ENCODE data around the gene CCDC33.

Gene CCDC33
- long read RNA-seq: 0 reads

DNA sequence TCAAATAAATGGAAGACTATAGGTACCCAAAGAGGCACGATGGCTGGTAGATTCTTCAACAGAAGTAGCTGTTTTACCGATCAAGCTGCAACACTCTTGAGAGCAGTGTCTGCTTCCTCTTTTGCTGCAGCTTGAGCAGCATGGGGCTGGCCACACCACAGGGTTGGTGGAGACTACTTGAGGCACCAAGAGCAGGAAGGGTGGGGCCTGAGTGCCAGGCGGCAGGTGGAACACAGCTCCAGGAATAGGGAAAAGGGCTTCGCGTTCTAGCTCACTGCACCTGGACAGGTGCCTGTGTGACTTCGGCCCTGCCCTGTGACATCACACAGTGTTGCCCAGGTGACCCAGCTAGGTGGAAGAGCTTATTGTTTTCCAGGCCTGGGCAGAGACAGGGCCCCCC, at the start of gene CCDC33:
Gene CCDC33 (plus strand): TSS at position 365 of the 400 bp plus-strand sequence. CDS start 394 bp downstream, outside the sequence.
- TF ChIP-seq SPI1 (IDR thresholded peaks at IDR 0.05; ENCODE audit: borderline replicate concordance, low read depth) (0 out of 2 replicates have a peak, but pooled peaks have one; percentile 4), POLR2AphosphoS5 (IDR thresholded peaks at IDR 0.05; ENCODE audit: low read depth) (no peak), GABPA (IDR thresholded peaks at IDR 0.05; ENCODE audit: low read depth) (no peak)
- TF ChIP-seq, protein P1, sequence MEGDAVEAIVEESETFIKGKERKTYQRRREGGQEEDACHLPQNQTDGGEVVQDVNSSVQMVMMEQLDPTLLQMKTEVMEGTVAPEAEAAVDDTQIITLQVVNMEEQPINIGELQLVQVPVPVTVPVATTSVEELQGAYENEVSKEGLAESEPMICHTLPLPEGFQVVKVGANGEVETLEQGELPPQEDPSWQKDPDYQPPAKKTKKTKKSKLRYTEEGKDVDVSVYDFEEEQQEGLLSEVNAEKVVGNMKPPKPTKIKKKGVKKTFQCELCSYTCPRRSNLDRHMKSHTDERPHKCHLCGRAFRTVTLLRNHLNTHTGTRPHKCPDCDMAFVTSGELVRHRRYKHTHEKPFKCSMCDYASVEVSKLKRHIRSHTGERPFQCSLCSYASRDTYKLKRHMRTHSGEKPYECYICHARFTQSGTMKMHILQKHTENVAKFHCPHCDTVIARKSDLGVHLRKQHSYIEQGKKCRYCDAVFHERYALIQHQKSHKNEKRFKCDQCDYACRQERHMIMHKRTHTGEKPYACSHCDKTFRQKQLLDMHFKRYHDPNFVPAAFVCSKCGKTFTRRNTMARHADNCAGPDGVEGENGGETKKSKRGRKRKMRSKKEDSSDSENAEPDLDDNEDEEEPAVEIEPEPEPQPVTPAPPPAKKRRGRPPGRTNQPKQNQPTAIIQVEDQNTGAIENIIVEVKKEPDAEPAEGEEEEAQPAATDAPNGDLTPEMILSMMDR (IDR thresholded peaks at IDR 0.05; ENCODE audit: insufficient read depth, low read length): no peak
- TF ChIP-seq, protein P2, sequence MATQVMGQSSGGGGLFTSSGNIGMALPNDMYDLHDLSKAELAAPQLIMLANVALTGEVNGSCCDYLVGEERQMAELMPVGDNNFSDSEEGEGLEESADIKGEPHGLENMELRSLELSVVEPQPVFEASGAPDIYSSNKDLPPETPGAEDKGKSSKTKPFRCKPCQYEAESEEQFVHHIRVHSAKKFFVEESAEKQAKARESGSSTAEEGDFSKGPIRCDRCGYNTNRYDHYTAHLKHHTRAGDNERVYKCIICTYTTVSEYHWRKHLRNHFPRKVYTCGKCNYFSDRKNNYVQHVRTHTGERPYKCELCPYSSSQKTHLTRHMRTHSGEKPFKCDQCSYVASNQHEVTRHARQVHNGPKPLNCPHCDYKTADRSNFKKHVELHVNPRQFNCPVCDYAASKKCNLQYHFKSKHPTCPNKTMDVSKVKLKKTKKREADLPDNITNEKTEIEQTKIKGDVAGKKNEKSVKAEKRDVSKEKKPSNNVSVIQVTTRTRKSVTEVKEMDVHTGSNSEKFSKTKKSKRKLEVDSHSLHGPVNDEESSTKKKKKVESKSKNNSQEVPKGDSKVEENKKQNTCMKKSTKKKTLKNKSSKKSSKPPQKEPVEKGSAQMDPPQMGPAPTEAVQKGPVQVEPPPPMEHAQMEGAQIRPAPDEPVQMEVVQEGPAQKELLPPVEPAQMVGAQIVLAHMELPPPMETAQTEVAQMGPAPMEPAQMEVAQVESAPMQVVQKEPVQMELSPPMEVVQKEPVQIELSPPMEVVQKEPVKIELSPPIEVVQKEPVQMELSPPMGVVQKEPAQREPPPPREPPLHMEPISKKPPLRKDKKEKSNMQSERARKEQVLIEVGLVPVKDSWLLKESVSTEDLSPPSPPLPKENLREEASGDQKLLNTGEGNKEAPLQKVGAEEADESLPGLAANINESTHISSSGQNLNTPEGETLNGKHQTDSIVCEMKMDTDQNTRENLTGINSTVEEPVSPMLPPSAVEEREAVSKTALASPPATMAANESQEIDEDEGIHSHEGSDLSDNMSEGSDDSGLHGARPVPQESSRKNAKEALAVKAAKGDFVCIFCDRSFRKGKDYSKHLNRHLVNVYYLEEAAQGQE (IDR thresholded peaks at IDR 0.05; ENCODE audit: insufficient replicate concordance, low read depth): no peak

GRCh38 chr15:74188216-74188615, 47.9 kb upstream of the CCDC33 start:
- Histone ChIP-seq H3K27ac (replicated peaks) (no peak overlapping the region), H3K27me3 (ENCODE audit: insufficient read depth, poor library complexity, severe bottlenecking) (peaks cover 2% of the 10 kb centered on the region), H3K4me3 (replicated peaks; ENCODE audit: insufficient read depth, low read length) (no peak overlapping the region)
- TF ChIP-seq POLR2AphosphoS5 (IDR thresholded peaks at IDR 0.05; ENCODE audit: low read depth) (no peak), GABPA (IDR thresholded peaks at IDR 0.05; ENCODE audit: low read depth) (no peak), SPI1 (IDR thresholded peaks at IDR 0.05; ENCODE audit: borderline replicate concordance, low read depth) (no peak)
- TF ChIP-seq, protein P1 (IDR thresholded peaks at IDR 0.05; ENCODE audit: insufficient read depth, low read length): no peak
- TF ChIP-seq, protein P2 (IDR thresholded peaks at IDR 0.05; ENCODE audit: insufficient replicate concordance, low read depth): no peak
- DNase-seq (ENCODE audit: low read depth in 1 of 2, low spot score in 1 of 2): no peak

More for the DNA sequence above, at the start of gene CCDC33:
- Histone ChIP-seq H3K27me3 (ENCODE audit: insufficient read depth, poor library complexity, severe bottlenecking) (no peaks in the 10 kb centered on the region), H3K27ac (replicated peaks) (no peak within 1 kb of the TSS), H3K4me3 (replicated peaks; ENCODE audit: insufficient read depth, low read length) (no peak within 1 kb of the TSS)
- peak; percentile 3 to 70 for DNase-seq (ENCODE audit: low read depth in 1 of 2, low spot score in 1 of 2)

GRCh38 chr15:74191798-74192197, 44.3 kb upstream of the CCDC33 start:
- no peak for TF ChIP-seq GABPA (IDR thresholded peaks at IDR 0.05; ENCODE audit: low read depth)
- no peak for TF ChIP-seq POLR2AphosphoS5 (IDR thresholded peaks at IDR 0.05; ENCODE audit: low read depth)
- TF ChIP-seq, protein P2 (IDR thresholded peaks at IDR 0.05; ENCODE audit: insufficient replicate concordance, low read depth): no peak
- TF ChIP-seq, protein P1 (IDR thresholded peaks at IDR 0.05; ENCODE audit: insufficient read depth, low read length): no peak
- no peak for TF ChIP-seq SPI1 (IDR thresholded peaks at IDR 0.05; ENCODE audit: borderline replicate concordance, low read depth)
- no peak overlapping the region for H3K27ac ChIP-seq (replicated peaks)
- no peak overlapping the region for H3K4me3 ChIP-seq (replicated peaks; ENCODE audit: insufficient read depth, low read length)

More at GRCh38 chr15:74191798-74192197, 44.3 kb upstream of the CCDC33 start:
- no peak for DNase-seq (ENCODE audit: low read depth in 1 of 2, low spot score in 1 of 2)
- peaks cover 3% of the 10 kb centered on the region for H3K27me3 ChIP-seq (ENCODE audit: insufficient read depth, poor library complexity, severe bottlenecking)

All from HL-60 (cell line).